GM18519 (cell line): ENCODE results near the gene EML1.

Source experiments
- ATAC-seq: cut with Tn5 transposase; IDR thresholded peaks from one replicate; pipeline ENCODE4 v1.9.1; 2021; ENCODE audit warnings: mild to moderate bottlenecking, moderate library complexity; ENCODE audit not compliant: unreplicated experiment, low FRiP score

EML1 gene

DNA sequence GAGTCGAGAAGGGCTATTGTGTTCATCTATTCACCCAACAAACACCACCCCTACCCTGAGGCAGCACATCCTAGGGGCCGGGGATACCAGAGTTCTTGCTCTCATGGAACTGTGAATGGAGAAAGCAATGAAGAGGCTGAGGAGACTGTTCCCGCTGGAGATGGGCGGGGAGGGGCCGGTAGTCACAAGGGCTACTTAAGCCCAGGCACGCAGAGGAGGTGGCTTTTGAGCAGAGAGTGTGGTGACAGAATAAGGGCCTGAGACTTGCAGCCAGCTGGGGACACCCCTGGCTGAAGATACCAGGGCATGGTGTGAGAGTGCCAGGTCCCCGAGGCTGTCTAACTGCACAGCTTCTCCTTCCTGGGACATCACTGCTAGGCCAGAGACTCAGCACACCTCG is 157.9 kb downstream of the EML1 start:
- ATAC-seq = no peak

GRCh38 chr14:99952039-99952438 is 158.8 kb downstream of the EML1 start:
- ATAC-seq = no peak

GRCh38 chr14:99952453-99952852 is 159.2 kb downstream of the EML1 start:
- ATAC-seq = no peak

DNA sequence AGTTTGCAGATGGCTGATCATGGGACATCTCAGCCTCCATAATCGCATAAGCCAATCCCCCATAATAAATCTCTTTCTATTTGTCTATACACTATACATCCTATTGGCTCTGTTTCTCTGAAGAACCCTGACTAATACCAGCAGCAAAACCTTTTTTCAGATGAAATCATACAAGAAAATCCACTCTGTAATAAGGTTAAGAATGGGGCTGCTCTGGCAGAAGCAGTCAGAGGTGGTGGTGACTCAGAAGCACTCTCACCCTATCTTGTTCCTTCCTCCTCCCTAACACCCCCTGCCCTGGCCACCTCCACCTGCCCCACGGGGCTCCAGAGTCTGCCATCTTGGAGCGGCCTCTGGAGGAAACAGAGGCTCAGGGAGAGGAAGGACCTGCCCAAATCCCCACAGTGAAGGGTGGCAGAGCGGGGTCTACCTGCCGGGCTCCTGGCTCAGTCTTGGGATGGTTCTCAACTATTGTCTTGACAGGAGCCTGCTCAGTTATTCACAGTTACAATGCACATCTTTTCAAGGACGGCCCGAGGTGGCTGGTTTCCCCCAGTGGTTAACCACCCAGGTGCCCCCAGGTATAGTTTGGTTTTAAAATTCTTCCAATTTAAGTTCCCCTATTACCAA is 162.7 kb downstream of the EML1 start:
- ATAC-seq = no peak

DNA sequence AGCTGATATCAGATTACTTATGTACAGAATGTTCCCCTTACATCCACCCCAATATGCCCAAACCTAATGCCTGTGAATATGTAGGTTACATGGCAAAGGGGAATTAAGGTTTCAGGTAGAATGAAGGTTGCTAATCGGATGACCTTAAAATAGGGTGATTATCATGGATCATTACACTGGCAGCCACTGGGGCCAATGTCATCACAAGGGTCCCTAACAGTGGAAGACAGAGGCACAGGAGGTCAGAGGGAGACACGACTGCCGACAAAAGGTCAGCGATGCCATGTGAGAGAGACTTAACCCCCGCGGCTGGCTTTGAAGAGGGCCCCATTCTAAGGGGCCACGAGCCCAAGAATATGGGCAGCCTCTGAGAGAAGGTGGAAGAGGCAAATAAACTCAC is 165.2 kb downstream of the EML1 start:
- ATAC-seq = no peak

DNA sequence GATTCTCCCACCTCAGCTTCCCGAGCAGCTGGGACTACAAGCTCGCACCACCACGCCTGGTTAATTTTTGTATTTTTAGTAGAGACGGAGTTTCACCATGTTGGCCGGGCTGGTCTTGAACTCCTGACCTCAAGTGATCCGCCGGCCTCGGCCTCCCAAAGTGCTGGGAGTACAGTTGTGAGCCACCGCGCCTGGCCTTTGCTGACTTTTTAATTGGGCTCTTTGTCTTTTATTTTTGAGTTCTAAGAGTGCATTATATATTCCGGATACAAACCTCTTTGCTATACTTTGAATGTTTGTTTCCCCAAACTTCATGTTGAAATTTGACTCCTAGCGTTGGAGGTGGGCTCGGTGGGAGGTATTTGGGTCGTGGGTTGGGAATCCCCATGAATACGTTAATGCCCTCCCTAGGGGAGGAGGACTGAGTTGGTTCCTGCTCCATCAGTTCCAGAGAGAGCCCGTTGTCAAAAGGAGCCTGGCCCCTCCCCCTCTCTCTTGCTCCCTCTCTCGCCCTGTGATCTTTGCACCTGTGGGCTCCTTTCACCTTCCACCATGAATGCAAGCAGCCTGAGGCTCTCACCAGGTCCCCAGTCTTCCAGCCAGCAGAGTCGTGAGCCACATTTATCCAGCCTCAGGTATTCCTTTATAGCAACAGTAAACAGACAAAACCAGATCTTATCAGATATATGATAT is 168.8 kb downstream of the EML1 start:
- ATAC-seq = no peak

- ATAC-seq = no peak
Observed at GRCh38 chr14:99964979-99965378, 171.8 kb downstream of the EML1 start.

- ATAC-seq = no peak
Observed at GRCh38 chr14:99966037-99966835, 173.0 kb downstream of the EML1 start.

- ATAC-seq = no peak
Observed at GRCh38 chr14:99966912-99967311, 173.7 kb downstream of the EML1 start.

DNA sequence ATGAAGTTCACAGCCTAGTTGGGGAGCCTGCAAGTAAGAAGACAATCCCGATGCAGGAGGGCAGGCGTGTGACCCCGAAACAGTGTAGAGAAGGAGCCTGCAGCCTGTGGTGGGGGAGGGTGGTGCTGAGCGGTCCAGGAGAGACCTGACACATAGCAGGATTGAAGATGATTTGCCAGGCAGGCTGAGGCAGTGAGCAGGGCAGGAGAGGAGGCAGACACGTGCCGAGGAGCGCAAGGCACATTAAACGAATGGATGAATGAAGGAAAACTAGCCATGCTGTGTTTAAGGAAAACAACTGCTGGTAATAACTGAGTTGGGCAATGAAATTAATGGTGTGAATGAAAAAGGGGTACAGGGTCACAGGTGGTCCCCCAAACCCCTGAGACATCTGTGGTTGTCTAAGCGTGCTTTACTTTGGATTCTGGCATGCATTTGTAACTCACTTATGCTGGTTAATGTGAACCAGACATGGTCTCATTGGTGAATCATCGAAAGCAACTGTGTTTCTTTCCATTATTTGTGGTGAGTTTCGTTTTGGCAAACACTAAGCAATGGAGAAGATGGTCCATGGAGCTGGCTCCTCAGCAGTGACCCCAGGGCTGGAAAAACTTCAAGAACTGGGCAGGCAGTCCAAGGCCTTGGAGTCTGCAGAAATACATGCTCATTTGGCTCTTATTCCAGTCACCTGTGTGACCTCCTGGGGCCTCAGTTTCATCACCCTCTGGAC is 175.1 kb downstream of the EML1 start:
- no peak for ATAC-seq

DNA sequence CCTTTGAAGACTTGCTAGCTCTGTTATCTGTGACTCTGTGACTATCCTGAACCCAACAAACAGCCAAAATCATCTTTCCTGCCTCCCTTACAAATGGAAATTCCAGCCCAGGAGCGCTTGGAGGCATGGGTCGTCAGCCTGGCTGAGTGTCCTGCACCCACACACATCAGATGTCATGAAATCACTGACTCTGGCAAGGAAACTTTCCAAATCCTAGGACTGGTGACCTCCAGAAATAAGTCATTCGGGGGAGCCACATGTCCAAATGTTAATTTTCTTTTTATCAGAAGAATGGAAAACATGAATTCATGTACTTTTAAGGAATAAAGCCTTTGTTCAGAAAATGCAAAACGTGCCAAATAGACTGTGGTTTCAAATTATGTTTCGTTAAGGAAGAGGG is 175.7 kb downstream of the EML1 start:
- ATAC-seq = no peak

- no peak for ATAC-seq
Observed at GRCh38 chr14:99969673-99970322, 176.6 kb downstream of the EML1 start.

DNA sequence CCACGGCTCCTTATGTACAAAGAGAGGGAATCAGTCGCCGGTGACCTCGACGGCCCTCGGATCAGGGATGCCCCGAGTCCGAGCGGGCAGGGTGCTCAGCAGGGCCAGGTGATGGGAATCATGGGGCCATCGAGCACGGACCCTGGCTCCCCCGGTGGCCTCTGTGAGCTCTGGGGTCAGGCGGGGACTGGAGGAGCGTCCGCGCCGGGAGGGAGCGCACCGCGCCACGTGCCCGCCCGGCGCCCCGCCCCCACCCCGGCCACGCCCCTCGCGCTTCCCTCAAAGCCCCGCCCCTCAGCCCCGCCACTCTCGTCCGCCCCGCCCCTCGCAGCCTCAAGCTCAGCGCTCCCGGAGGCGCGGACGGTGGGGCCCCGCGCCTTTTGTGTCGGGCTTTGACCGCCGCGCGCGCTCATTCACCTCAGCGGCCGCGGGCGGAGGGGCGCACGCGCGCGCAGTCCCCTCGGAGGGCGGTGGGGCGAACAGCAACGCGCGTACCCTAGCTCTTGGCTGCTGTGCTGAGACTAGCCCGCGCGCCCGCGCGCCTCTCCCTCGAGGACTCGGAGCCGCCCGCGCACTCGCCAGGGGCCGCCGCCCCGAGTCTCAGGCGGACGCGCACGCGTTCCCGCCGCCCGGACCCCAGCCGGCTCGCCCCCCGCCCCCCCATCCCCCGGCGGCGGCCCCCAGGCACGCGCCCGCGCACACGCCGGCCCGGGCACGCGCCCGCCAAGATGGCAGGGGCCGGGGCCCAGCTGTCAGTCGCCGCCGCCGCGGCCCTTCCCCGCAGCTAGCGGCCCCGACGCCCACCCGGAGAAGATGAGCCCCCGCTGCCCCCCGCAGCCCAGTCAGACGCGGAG is 178.1 kb downstream of the EML1 start:
- ATAC-seq = peak; percentile 58

DNA sequence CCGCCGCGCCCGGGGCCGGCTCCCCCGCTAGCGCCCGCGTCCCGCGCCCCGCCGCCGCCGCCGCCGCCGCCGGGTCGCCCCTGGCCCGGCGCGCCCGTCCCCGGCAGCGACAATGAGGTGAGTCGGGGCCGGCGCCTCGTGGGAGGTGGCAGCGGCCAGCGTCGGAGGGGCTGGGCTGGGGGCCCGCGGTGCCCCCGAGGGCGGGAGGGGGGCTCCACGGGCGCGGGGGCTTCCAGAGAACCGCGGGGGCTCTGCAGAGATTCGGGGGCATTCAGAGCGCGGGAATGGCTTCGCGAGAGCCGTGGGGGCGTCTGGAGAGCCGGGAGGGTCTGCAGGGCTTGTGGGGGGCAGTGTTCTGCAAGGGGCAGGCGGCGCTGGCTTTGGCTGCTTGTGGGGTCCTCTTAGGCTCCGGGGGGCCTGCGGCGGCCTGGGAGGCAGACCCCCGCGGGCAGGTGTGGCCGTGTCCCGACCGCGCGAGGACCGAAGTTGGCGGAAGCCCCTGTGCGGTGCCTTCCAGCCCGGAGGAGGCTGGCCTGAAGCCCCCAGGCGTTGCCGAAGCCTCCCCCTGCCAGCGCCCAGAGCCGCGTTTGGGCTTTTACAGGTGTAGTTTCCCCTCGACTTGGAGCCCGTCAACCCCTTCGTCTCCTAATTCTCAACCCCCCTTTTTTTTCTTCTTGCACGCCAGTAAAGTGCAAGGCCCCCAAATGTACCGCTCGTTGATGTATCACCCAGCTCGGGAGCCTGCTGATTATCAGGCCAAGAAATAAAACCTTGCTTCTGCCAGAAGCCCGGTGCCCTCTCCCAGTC is 178.9 kb downstream of the EML1 start:
- ATAC-seq = peak; percentile 26

- no peak for ATAC-seq
Observed at GRCh38 chr14:99972748-99973466, 179.7 kb downstream of the EML1 start.

DNA sequence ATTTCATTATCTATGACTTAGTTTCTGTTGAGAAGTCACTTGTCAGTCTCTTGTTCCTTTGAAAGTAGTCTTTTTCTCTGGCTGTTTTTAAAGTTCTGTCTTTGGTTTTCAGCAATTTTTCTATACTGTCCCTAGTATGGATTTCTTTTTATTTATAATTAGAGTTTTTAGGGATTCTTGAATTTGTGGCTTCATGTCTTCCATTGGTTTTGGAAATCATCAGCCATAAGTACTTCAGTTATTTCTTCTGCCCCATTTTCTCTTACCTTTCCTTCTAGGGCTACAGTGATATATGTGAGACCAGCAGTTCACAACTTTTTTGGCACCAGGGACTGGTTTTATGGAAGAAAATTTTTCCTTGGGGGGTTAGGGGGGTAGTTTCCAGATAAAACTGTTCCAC is 182.0 kb downstream of the EML1 start:
- no peak for ATAC-seq

DNA sequence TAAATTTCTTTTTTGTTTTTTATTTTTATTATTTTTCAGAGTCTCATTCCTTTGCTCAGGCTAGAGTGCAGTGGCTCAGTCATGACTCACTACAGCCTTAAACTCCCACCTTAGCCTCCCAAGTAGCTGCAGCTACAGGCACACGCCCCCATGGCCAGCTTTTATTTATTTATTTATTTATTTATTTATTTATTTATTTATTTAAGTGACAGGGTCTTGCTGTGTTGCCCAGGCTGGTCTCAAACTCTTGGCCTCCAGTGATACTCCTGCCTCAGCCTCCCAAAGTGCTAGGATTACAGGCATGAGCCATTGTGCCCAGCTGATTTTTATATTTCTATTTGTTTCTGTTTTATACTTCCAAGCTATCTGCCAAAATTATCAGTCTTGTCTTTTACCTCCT is 182.8 kb downstream of the EML1 start:
- ATAC-seq = no peak

DNA sequence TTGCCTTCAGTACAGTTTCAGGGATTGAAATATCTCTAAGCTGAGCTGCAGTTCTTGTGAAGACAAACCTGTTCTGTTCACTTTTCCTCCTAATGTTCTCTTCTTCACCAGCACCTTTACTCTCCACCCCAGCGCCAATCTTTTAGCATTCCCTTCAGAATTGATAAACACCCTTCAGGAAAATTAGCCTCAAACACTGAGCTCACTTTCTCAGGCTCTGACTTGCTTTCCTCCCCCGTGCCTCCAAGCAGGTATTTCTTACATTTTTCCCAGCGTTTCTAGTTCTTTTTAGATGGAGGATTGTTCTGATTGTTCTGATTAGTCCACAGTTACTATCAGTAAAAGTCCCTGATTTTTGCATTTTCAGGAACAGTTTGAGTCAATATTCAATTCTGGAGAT is 183.5 kb downstream of the EML1 start:
- no peak for ATAC-seq
